ENCODE data around the gene ALOX5. TPM values are rescaled to one million over a fixed set of nuclear protein-coding genes. Genes with fewer than 3 reads are reported as not detected.

The ALOX5 gene
- total and polyA plus RNA-seq, 2 of the 4 experiments (the other 2 are of a cell fraction): not detected

DNA sequence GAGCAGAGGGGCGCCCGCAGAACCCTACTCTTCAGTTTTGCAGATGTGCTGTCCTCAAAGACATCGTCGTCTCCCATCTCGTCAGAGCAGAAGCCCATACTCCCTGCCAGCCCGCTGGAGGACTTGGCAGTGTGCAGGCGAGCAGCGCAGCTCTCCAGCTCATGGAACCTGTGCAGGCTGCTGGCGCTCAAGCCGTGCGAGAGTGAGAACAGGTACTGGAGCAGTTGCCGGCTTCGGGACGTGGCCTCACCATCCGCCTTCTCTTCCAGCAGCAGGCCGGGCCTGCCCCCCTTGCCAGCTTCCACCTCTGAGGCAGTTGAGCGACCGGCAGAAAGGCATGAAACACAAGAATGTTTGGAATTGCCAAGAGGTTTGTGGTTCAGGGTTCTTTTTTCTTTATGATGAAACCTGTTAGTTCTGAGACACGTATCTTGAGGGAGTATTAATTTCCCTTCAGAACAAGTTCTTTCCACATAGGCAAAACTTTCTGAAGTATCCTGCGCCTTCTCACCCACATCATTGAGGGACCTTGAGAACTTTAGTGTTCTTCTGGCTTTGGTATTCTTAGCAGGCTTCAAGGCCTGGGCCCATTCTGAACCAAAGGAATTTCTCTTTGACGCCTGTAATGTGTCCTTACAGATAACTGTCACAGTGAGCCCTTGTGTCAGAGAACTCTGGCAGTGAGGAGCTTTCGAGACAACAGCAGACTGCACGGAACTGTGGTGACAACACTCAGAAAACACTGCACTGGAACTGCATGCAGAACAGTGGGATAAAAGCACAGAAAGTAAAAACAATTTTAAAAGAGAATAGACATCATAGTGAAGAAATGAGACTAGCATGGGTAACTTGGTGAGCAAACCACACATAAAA, 89.5 kb downstream of the ALOX5 start:
- Histone ChIP-seq H4K91ac (ENCODE audit: insufficient read depth, low read depth, low read length) (no peak overlapping the region), H3K23ac (ENCODE audit: low read depth, low read length) (no peak overlapping the region), H3K36me3 (ENCODE audit: control insufficient read depth, insufficient read depth, low read length) (peaks cover 3% of the 10 kb centered on the region; the same call in 1 of the 2 replicates), H3K4ac (ENCODE audit: low read depth, low read length) (no peak overlapping the region; the same call in 1 of the 2 replicates), H3K79me1 (ENCODE audit: low read depth in 1 of 2, low read length in 2 of 2) (no peaks in the 10 kb centered on the region; a peak in 1 of 4 replicates), H3K9ac (ENCODE audit: low read depth, low read length) (no peak overlapping the region), H3K4me3 (ENCODE audit: insufficient read depth, low read depth, low read length) (no peak overlapping the region), H3K18ac (ENCODE audit: low read depth, low read length) (no peak overlapping the region), H3K9me3 (ENCODE audit: control insufficient read depth, insufficient read depth, low read length) (no peaks in the 10 kb centered on the region), H3K4me1 (ENCODE audit: control insufficient read depth, insufficient read depth, low read length) (no peaks in the 10 kb centered on the region), H4K8ac (ENCODE audit: low read depth in 2 of 2, low read length in 2 of 2) (no peak overlapping the region), H2BK15ac (ENCODE audit: low read depth, low read length) (no peak overlapping the region), H4K20me1 (ENCODE audit: insufficient read depth, low read length) (peaks cover 5% of the 10 kb centered on the region; the same call in 1 of the 2 replicates), H2AFZ (replicated peaks; ENCODE audit: low read length, poor library complexity) (no peak overlapping the region), H2BK20ac (ENCODE audit: low read depth, low read length) (no peak overlapping the region), H2BK5ac (ENCODE audit: low read depth, low read length, poor library complexity, severe bottlenecking) (no peak overlapping the region), H2AK5ac (ENCODE audit: low read depth, low read length) (no peak overlapping the region), H3K27me3 (ENCODE audit: control insufficient read depth, insufficient read depth, low read length) (no peaks in the 10 kb centered on the region), H4K5ac (ENCODE audit: low read depth, low read length) (no peak overlapping the region), H3K4me2 (ENCODE audit: low read depth, low read length) (no peak overlapping the region), H3K14ac (replicated peaks; ENCODE audit: low read depth, low read length) (no peak overlapping the region), H2AK9ac (replicated peaks; ENCODE audit: low read depth, low read length, poor library complexity) (no peak overlapping the region), H3K56ac (ENCODE audit: extremely low read depth, insufficient read depth, low read length) (no peak overlapping the region), H3K27ac (ENCODE audit: insufficient read depth, low read length) (no peak overlapping the region), H2BK120ac (ENCODE audit: low read depth, low read length) (no peak overlapping the region), H3K9me1 (ENCODE audit: insufficient read depth, low read length) (no peaks in the 10 kb centered on the region)
- intact Hi-C loops (cut with micrococcal nuclease) (loop anchor here (2.0 to 10.0 kb wide), 3 partner anchors 131 to 561 kb away; partner anchors contain the start of gene ZNF22), in situ Hi-C loops (cut with MboI; ENCODE audit: low sequenced_read_pairs) (loop anchor here (10.0 kb wide), 2 partner anchors 211 to 251 kb away; partner anchors contain the start of gene ZFAND4), dilution Hi-C loops (cut with HindIII; ENCODE audit: low sequenced_read_pairs, unreplicated experiment) (no loop called here)
- TF ChIP-seq RCOR1 (IDR thresholded peaks at IDR 0.05; ENCODE audit: insufficient replicate concordance, low read length) (no peak), NFE2L2 (IDR thresholded peaks at IDR 0.05; ENCODE audit: low read depth, low read length) (no peak)
- CTCF ChIA-PET: no interaction called here
- BruUV-seq (replicated peaks): no TSS peak
- 0 out of 2 replicates have a peak, but pooled peaks have one; percentile 19 for ATAC-seq (ENCODE audit: low read depth)
- POLR2A ChIA-PET (ENCODE audit: unreplicated experiment): no interaction called here
- WGBS, 2 experiments (ENCODE audit: extremely low coverage in 2 of 2, insufficient read length in 1 of 2): 91% methylated on average over 13 of the region's 23 CpGs; no CpG with 5 or more reads in 1 of the 2 experiments
- DNase-seq: peak; percentile 8

All from IMR-90 (cell line).